Iris pigment epithelial cell (primary cell): Measurements from ENCODE around the gene GNAQ.
A peak's percentile ranks its signal among the peaks of the same experiment; 100 is the strongest.

Source experiments
- DNase-seq: peaks from one replicate; pipeline ENCODE4 v3.0.0-alpha.2; 2011; ENCODE audit warnings: low read depth

GNAQ gene

DNA sequence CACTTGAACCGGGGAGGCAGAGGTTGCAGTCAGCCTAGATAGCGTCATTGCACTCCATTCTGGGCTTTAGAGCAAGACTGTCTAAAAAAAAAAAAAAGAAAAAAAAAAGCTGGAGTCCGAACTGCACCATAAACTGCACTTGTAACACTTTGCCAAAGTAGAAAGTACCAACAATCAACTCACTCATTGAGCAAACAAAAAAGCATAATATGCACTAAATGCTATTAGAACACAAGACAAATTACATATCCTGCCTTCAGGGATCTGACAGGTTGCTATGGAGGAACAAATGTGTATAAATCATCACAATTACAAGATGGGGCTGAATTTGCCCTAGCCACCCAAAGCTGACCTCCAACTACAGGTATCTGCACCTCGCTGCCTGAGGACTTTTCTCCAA, 27.9 kb downstream of the GNAQ start:
- DNase-seq: no peak

DNA sequence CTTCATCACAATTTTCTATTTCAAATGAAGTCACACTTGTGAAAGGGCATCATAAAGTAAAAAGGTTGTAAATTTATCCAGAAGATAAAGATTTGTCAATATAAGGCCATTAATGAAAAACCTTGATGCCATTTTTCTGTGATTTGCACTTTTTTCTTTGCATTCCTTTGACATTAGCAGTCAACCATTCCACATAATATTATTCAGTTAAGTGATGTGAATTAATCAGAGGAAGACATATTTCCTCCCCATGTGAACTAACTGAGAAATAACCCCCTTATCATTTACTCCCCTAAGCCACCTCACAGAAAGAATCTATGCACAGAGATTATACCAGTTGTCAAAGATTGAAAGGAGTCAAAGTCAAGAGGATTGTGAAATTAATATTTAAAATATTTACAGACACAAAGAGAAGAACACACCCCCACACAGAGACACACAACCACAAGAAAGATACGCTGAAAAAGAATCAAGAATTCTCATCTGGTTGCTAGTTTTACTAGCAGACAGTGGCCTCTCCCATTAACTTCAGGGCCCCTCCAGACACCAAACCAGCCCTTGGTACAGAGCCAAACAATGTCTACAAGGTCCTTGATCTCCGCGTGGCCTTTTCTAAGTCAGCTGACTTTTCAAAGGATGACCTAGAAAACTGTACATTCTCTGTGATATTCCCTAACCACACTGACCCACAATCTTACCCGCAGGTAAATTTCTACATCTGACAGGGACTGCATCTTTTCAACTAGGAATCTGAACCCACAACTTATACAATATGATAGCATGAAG, 29.5 kb downstream of the GNAQ start:
- DNase-seq: peak; percentile 65

DNA sequence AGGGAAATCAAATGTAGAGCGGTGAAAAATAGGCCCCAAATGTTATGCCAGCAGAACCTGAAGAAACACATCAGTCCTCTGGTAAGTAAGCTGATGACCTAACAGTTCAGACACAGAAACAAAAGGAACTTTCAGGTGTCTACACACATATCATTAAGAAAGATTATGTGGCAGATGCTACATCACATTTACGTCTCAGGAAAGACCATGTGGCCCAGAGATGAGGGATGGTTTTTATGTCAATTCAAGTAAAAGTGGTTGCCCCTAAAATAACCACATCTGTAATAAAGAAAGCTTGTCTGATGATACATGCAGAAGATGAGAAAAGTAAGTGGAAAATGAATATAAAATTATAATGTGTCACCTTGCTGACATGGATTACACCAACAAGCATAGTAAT, 31.4 kb downstream of the GNAQ start:
- DNase-seq: no peak

DNA sequence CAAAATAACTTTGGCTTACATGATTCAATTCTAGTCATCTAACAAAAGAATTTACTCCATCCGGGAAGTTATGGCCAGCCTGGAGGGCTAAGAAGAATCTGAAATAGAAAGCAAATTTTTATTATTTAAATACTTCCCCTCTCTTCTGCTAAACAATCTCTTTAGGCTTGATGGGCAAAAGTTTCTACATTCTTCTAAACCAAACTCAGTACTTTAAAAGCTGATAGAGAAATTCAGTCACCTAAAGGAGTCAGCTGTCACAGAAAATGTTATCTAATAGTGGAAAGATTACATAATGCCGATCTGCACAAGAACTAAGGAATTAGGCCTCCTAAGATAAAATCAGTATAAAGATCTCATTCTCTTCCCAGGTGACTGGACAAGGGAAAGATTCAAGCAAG, 32.4 kb downstream of the GNAQ start:
- peak; percentile 48 for DNase-seq

DNA sequence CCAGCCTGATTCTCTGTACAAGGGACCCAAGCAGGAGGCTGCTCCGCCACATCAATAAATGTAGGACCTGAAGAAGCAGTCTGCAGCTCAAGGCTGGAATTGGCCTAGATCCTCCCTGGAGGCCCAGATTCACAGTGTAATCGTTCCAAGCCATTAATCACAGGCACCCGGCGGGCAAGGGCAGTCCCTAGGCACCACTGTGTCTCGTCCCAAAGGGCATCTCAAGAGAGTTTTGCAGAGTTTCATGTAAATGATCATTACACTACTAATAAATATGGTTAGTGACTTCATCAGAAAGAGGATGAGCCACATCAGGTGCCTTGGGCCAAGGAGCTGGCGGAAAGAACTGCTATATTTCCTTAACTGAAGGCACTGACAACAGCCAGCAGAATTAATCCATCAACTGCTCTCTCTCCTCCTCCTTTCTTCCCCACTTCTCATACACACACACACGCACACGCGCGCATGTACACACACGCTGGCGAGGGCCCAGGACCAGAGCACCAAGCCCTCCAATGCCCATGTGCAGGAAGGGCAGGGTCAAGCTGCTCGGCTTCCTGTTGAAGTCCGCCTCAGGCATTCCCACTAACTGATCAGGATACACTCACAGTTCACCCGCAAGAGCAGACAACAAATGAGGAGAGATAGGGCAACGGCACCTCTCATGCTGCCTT, 33.9 kb downstream of the GNAQ start:
- peak; percentile 53 for DNase-seq

DNA sequence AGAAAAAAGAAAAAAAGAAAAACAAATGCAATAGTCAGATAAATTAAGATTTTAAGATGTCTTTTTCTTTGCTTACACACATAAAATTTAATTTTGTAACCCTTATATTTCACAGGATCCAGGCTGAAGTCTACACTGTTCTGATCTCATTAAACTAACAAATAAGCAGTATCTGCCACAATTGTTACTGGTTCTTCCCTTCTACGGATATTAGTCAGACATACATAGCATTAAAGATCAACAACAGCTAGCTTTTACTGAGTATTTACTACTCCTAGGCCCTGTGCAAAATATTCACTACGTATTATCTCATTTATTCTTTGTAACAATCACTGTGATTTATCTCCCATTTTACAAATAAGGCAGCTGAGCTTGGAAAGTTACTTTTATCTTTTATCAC, 34.9 kb downstream of the GNAQ start:
- no peak for DNase-seq

DNA sequence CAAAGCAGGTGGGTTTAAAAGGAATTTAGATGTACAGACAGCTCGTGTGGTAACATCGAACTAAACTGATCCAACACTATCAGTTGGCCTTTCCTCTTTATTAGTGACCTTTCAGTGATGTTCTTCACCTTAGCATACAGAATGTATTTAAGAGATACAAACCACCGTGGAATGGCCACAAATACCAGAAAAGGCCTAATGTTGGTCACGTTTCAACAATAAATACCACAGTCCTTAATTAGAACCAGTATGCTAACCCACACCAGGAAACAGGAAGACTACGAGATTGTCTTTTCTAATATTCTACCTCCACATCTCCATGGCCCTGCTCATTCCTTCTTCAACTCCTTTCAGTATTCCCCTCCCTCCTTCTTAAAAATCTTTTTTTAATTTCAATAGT, 40.4 kb downstream of the GNAQ start:
- DNase-seq: no peak

DNA sequence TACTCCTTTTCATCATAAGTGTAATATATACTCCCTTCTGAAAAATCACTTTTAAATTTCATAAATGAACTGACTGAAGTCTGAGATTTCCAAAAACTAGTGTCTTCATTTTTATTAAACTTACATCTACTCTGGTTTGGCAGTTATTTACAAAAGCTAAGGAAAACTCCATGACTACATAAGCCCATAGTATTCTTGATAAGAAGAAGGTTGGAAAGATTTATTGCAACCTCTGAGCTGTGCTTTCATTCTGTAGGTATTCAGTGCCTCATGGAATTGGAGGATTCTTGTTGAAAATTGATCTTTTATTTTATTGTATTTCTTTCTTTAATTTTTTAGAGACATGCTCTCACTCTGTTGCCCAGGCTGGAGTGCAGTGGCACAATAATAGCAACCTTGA, 41.7 kb downstream of the GNAQ start:
- DNase-seq: no peak

DNA sequence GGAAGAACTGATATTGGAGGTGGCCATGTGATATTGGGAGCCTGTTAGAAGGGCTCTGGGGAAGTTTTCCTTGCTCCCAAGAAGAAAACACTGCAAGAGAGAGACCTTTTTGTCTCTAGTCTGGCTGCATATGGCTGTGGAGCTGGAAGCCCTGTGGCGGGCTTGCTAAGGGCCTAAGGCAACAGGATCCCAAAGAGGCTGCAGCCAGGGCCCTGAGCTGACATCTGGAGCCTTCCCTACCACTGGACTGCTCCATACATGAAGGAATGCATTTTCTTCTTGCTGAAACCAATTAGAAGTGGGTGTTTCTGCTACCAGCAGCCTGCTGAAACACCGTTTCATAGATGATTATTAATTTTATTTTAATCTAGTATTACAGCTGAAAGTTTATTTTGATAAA, 42.2 kb downstream of the GNAQ start:
- DNase-seq: no peak

DNA sequence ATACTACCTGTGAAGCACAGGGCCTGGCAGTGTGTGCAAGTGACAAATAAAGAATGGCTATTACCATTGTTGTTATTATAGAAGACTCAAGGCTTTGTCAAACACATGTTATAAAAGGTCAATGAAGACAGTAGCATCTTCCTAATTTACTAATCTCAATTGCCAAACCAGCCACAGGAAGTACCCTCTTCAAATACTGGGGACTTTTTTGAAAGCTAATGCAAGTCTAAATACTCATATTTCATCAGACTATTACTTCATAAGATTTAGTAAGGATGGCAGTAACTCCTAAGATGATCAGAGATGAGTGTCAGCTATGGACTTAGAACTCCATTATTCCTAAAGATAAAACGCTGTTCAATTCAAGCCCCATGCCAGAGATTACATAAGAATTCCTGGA, 43.0 kb downstream of the GNAQ start:
- DNase-seq: no peak

DNA sequence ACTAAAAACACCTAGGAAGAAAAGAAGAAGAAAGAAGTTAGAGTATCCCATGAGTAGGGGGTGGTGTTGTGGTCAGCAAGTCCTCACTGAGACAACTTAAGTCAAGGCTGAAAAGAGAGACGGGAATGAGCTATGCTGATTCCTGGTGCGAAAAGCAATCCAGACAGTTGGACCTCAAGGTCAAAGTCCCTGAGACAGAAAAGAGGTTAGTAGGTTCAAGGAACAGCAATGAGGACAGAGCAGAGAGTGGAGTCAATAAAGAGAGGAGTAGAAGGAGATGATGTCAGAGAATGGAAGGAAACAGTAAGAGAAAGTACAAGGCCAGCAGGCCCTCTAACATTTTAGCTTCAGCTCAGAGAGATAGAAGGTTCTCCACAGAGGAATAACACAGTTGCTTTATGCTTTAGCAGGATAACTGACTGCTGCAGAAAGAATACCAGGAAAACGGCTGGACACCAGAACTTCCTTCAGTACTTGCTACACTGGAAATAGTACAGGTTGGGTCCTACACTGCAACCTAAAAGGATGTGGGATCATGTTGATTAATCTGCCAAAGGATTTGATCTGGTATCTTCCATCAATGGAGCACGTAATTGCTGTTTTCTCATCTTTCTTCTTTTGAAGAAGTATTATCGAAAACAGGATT, 43.6 kb downstream of the GNAQ start:
- DNase-seq: no peak

DNA sequence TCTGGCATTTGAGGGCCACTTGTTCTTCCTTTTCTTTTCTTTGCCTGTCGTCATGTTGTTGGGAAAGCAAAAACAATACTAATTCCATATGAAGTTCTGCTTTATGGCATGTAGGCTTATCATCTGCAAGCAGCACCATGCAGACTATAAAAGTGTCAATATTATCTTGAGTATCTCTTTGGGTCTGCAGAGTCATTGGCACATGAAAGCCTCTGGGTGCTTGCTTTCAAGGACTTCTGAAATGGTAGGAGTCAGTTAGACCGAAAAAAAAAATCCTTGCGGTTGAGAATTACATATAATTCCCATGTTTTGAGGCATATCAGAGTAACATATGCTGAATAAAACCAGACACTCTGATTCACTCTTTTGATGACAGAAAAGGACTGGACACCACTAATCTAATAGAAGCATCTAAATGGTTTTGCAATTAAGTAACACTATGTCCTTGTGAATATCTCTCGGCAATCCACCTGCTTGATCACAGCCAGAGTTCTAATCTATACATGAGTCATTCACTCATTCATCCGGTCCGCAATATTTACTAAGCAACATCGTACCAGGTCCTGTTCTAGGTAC, 44.4 kb downstream of the GNAQ start:
- DNase-seq: peak; percentile 26

DNA sequence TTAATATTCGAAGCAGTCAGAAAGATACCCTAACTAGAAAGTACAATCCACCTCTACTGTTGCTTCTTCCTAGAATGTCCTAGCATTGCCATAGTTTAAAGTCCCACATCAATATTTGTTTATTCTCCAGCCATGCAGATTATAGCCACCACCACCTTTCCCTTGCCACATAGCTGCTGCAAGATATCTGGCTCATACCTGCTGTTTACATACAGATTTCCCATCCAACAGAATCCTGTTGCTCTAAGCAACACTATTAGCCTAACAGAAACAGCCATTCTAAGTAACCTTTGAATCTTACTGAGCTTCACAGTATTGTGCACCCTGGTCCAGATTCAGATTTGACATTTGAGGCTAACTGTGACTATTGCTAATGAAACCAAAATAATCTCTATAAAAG, 45.6 kb downstream of the GNAQ start:
- no peak for DNase-seq

DNA sequence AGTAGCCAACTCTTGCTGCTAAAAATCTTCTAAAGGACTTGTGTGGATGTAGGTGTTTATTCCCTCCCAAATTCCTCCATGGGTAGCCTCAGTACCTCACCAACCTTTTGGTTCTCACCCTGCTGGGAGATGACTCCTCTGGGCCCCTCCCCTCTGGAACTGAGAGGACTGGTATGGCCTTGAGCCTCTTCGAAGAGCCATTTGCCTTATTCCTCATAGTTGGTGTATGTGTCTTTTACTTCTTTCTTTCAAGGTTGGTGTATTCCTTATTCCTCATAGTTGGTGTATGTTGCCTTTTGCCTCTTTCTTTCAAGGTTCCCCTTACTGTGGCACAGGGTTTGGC, 48.3 kb downstream of the GNAQ start:
- no peak for DNase-seq

DNA sequence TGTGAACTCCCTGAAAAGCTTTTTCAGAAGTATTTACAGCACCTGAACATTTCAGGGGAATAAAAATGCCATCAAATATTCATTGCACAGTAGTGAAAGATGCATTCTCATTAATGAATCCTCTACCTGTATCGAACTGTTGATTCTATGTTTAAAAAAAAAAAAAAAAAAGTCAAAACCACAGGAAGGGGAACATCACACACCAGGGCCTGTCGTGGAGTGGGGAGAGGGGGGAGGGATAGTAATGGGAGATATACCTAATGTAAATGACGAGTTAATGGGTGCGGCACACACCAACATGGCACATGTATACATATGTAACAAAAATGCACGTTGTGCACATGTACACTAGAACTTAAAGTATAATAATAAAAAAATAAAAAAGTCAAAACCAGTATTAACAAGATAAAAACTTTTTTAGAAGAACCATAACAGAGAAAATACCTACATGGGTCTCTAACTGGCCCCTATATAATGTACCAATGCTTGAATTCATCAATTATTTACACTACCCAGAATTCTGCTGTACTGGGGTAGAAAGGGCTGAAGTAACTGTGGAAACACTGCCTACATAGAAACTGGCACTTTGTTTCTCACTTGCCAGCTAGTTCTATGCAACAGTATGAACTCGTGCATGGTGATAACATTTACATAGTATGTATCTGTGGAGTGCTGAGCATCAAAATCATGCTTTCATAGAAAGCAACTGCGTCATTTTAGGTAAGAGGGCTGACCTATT, 48.9 kb downstream of the GNAQ start:
- DNase-seq: no peak

DNA sequence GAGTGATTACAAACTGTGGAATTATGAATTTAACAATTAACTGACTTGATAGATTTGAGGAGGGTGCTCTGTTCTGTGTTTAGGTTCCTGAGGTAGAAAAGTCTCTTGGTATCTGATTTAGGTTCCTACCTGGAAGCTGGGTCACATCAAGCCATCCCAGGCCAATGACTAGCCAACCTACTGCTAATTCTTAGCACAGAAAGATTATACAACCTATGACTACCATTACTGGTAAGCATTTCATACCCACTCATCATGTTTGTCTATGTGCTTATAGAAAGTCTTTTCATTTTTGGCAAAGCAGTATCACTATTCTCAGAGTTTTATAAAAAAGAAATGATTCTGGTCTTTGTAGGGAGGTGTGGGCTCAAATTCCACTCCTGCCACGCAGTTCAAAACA, 49.7 kb downstream of the GNAQ start:
- no peak for DNase-seq

DNA sequence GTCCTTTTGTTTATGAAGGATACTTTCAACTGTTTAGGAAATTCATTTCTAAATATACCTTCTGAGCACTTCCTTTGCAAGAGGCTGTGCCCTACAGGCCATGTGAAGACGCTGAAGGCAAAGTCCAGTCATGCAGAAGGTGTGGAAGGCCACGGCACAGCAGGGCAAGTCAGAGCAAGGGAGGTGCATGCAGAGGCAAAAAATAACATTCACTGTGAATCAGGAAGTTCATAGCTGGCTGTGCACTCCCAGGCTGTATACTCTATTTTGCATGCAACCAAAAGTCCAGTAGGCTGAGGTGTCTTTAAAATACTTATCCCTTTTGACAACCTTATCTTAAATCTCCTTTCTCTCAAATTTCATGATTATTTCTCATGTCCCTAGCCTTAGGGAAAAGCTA, 50.3 kb downstream of the GNAQ start:
- peak; percentile 53 for DNase-seq

DNA sequence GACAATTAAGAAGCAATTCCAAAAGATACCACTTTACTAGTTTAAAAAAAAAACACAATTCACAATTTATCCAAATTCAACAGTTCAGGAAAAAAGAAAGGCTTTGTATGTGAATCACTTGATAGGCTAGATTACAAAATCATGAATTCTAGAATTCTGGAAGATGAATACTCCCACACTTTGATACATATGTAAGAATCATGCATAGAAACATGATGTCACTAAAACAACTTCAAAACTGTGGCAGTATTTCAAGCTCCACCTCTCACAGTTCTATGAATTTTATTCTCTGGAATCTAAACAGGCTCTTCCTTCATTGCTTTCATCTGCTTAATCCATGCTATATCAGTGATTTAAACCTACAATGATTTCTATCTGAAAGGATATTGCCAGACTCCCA, 51.0 kb downstream of the GNAQ start:
- peak; percentile 72 for DNase-seq

DNA sequence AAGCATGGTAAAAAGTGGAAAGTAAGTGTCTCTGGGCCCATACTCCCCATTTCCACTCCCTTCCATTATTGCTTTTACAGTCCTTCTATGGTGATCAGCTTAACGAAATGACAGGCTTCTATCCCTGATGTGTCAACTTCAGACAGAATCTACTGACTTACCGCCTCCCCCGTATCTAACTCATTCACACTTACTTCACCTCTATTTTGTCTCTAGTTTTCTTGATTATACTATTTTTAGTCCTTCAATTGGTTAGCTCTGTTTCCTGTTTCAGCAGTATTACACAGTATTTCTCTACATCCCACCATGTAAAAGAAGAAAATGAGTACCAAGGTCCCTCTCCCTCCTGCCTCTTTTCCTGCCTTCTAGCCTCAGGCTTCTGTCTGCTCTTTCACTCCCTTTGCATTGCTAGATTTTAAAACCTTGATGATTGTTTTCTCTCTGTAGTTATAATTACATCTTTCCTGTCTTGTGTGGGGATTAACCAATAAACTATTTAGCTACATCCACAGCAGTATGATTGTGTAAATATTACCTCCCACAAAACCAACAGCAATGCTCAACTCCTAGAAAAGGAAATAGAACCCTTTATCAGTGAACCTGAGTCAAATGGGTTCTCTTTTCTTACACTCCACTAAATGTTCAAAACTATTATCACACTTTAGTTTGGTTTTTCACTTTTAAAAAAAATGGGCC, 53.4 kb downstream of the GNAQ start:
- DNase-seq: no peak

DNA sequence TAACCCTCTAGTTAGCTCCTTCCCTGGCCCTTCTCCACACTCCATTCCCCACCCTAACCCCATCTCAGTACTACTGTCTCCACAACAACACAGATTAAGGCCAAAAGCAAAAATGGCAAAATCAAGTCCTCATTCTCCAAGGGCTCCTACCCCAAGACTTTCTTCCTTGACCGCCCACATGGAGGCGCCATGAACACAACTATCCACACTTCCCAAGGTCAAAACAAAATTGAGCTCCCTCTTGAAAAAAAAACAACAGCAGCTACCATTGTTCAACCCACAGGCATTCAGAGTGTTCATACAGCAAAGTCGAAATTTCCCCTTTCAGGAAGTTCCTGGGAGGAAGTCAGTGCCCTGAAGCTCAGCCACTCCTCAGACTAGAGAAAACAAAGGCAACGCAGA, 54.4 kb downstream of the GNAQ start:
- DNase-seq: peak; percentile 90

DNA sequence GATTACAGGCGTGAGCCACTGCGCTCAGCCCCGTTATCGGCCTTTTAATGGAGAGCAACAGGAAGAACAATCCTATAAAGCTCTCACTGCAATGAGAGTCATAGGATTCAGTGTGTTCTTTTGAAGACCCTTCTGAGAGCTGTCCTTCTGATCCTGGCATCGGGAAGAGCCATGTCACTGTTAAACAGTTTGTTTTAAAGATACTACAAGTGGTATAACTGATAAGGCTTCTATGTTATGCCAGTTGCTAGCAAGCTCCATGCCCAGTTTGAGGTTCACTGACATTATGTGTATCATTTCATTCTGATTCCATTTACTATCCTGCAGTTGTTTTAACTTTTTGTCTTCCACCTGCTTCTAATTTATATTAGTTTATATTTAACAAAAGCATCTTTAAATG, 55.8 kb downstream of the GNAQ start:
- DNase-seq: no peak

DNA sequence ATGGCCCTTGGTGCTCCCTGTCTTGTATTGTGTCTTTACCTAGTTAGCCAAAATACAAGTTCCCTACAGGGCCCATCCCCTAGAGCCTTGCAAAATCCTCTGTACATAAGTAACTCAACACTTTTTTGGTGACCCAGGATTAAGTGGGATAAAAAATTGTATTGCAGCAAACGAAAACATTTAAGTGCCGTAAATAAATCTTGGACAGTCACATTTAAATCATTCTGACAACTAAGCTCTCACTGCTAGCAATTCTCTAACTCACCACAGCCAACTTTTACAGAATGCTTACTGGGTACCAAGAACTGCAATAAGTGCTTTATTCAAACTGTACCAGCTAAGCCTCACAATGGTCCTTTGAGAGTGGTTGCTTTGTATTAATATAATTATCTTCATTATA, 56.6 kb downstream of the GNAQ start:
- no peak for DNase-seq
